Prostate gland (tissue), 2 donors: ENCODE results near the gene GMPR. TPM values are rescaled to one million over a fixed set of nuclear protein-coding genes. Genes with fewer than 3 reads are reported as not detected.

ENCODE experiments used
- DNase-seq: peaks from one replicate; pipeline ENCODE4 v3.0.0-alpha.2; 2019; ENCODE audit warnings: low spot score
- H3K27ac ChIP-seq, 2 donors: fragments of 200-600 bp; sonication (generic); 2 replicates each; pipeline ENCODE4 v1.5.1; 2017 to 2019
- H3K27me3 ChIP-seq: fragments of 200-600 bp; sonication (generic); replicated peaks from 2 replicates; pipeline ENCODE4 v1.5.1; 2019; ENCODE audit not compliant: insufficient read depth
- H3K36me3 ChIP-seq, 2 donors: fragments of 200-600 bp; sonication (generic); 1 replicate in 1 of 2; 2 replicates in 1 of 2; pipeline versions ENCODE4 v1.5.1 to v1.8.1; 2017 to 2019
- H3K4me1 ChIP-seq: fragments of 200-600 bp; sonication (generic); replicated peaks from 2 replicates; pipeline ENCODE4 v1.5.1; 2019
- H3K4me3 ChIP-seq, 2 donors: fragments of 200-600 bp; sonication (generic); 2 replicates each; pipeline ENCODE4 v1.5.1; 2017 to 2019
- H3K9me3 ChIP-seq: fragments of 200-600 bp; sonication (generic); 2 replicates; pipeline ENCODE4 v1.5.1; 2017
- CTCF ChIP-seq, 4 experiments: fragments of 200-600 bp in 2 of 4; fragments of 450-650 bp in 2 of 4; sonication (generic) in 2 of 4; IDR thresholded peaks; 1 replicate in 3 of 4; 2 replicates in 1 of 4; pipeline ENCODE4 v1.5.1; 2016 to 2019; ENCODE audit warnings: antibody characterized with exemption in 4 of 4, mild to moderate bottlenecking in 2 of 4, moderate library complexity in 2 of 4
- POLR2A ChIP-seq: fragments of 450-650 bp; IDR thresholded peaks from one replicate; pipeline ENCODE4 v1.6.1; 2016; ENCODE audit warnings: antibody characterized with exemption, mild to moderate bottlenecking
- POLR2AphosphoS5 ChIP-seq: sonication (generic); formaldehyde crosslinking; IDR thresholded peaks from one replicate; pipeline ENCODE4 v1.6.1; 2017; ENCODE audit warnings: antibody characterized with exemption
- WGBS: methylation state at CpG from one replicate; pipeline ENCODE4 v1.1.5; 2018; 5-methylcytosine and 5-hydroxymethylcytosine counted together
- intact Hi-C: fragments of 100-400 bp; cut with DNase I; formaldehyde crosslinking; loops from one replicate; pipeline ENCODE4 v1.14.2; 2022
- total RNA-seq, 2 donors: library from RNA; depleted of rRNA; stranded (reverse); fragments of >200 nt; gene quantifications; one replicate each; pipeline ENCODE4 v1.1.0, GENCODE V29; 2016

GMPR gene
- total RNA-seq, 2 donors from 2014 or later, result 228 to 266 TPM

- Histone ChIP-seq H3K4me1 (no peaks in the 10 kb centered on the region), H3K4me3 (no peak overlapping the region), H3K27me3 (no peaks in the 10 kb centered on the region), H3K27ac (no peak overlapping the region), H3K9me3 (no peaks in the 10 kb centered on the region), H3K36me3 (no peaks in the 10 kb centered on the region)
- DNase-seq, result no peak
- intact Hi-C loops, result loop anchor here (5.0 to 10.0 kb wide), 3 partner anchors 171 to 754 kb away; no protein-coding TSS in a partner anchor
- TF ChIP-seq POLR2A (no peak), POLR2AphosphoS5 (peak; percentile 23)
- 46% methylated on average over 3 of the region's 3 CpGs for WGBS
Measured at GRCh38 chr6:16333580-16333979, 95.2 kb downstream of the GMPR start.

GRCh38 chr6:16334671-16335070 is 96.3 kb downstream of the GMPR start:
- 71% methylated on average over 3 of the region's 3 CpGs for WGBS
- peak; percentile 24 for DNase-seq
- intact Hi-C loops, result loop anchor here (5.0 to 10.0 kb wide), 4 partner anchors 68 to 753 kb away; no protein-coding TSS in a partner anchor
- Histone ChIP-seq H3K36me3 (no peaks in the 10 kb centered on the region), H3K27me3 (no peaks in the 10 kb centered on the region), H3K4me1 (no peaks in the 10 kb centered on the region), H3K4me3 (no peak overlapping the region), H3K27ac (no peak overlapping the region), H3K9me3 (no peaks in the 10 kb centered on the region)
- TF ChIP-seq POLR2AphosphoS5, result peak; percentile 30
- no peak for TF ChIP-seq CTCF (IDR thresholded peaks at IDR 0.05)

- WGBS, result 90% methylated on average over 10 of the region's 10 CpGs
- no peak for DNase-seq
Measured at GRCh38 chr6:16335176-16335575, 96.8 kb downstream of the GMPR start.

GRCh38 chr6:16336056-16336818 is 97.8 kb downstream of the GMPR start:
- no peaks in the 10 kb centered on the region for H3K27me3 ChIP-seq
- DNase-seq, result peak; percentile 50
- H3K36me3 ChIP-seq, result no peaks in the 10 kb centered on the region
- intact Hi-C loops, result loop anchor here (5.0 to 10.0 kb wide), 3 partner anchors 66 to 629 kb away; no protein-coding TSS in a partner anchor
- no peak overlapping the region for H3K4me3 ChIP-seq
- 53% methylated on average over 6 of the region's 6 CpGs for WGBS
- TF ChIP-seq CTCF (IDR thresholded peaks at IDR 0.05) (peak in 1 of 4 experiments; percentile 35), POLR2A (no peak)
- H3K9me3 ChIP-seq, result no peaks in the 10 kb centered on the region
- no peaks in the 10 kb centered on the region for H3K4me1 ChIP-seq
- H3K27ac ChIP-seq, result no peak overlapping the region

More at GRCh38 chr6:16335176-16335575, 96.8 kb downstream of the GMPR start:
- Histone ChIP-seq H3K27ac (no peak overlapping the region), H3K4me1 (no peaks in the 10 kb centered on the region), H3K9me3 (no peaks in the 10 kb centered on the region), H3K36me3 (no peaks in the 10 kb centered on the region), H3K27me3 (no peaks in the 10 kb centered on the region), H3K4me3 (no peak overlapping the region)
- intact Hi-C loops, result loop anchor here (5.0 to 10.0 kb wide), 3 partner anchors 67 to 630 kb away; no protein-coding TSS in a partner anchor
- no peak for TF ChIP-seq POLR2A

GRCh38 chr6:16336911-16337294 is 98.5 kb downstream of the GMPR start:
- Histone ChIP-seq H3K27me3 (no peaks in the 10 kb centered on the region), H3K4me3 (no peak overlapping the region), H3K27ac (no peak overlapping the region), H3K9me3 (no peaks in the 10 kb centered on the region), H3K36me3 (no peaks in the 10 kb centered on the region), H3K4me1 (no peaks in the 10 kb centered on the region)
- no peak for DNase-seq
- 64% methylated on average over 6 of the region's 6 CpGs for WGBS
- TF ChIP-seq CTCF (IDR thresholded peaks at IDR 0.05), result no peak
- TF ChIP-seq POLR2AphosphoS5, result no peak
- TF ChIP-seq POLR2A, result no peak
- intact Hi-C loops, result loop anchor here (5.0 to 10.0 kb wide), 3 partner anchors 65 to 628 kb away; no protein-coding TSS in a partner anchor
